ENCODE data around the gene LARP4. TPM values are rescaled to one million over a fixed set of nuclear protein-coding genes. Genes with fewer than 3 reads are reported as not detected.
A peak's percentile ranks its signal among the peaks of the same experiment; 100 is the strongest.

Gene LARP4
- total RNA-seq, 2 experiments from 2014 or later, result 50.5 to 78.2 TPM

GRCh38 chr12:50528800-50529199 lies 128.1 kb downstream of the LARP4 start:
- CTCF ChIA-PET, result no interaction called here
- peak overlapping the region; percentile 53 for H3K27ac Mint-ChIP-seq

GRCh38 chr12:50529345-50529744 lies 128.7 kb downstream of the LARP4 start:
- no peak overlapping the region for H3K27ac Mint-ChIP-seq
- H3K9me3 Mint-ChIP-seq (ENCODE audit: low read depth), result no peaks in the 10 kb centered on the region
- no peak for DNase-seq
- ATAC-seq, result no peak
- peaks cover 12% of the 10 kb centered on the region for H3K36me3 Mint-ChIP-seq
- CTCF ChIA-PET, result no interaction called here
- no peaks in the 10 kb centered on the region for H3K27me3 Mint-ChIP-seq
- H3K4me1 Mint-ChIP-seq, result peaks cover 19% of the 10 kb centered on the region
- H3K4me3 Mint-ChIP-seq, result no peak overlapping the region

More at GRCh38 chr12:50528800-50529199, 128.1 kb downstream of the LARP4 start:
- H3K36me3 Mint-ChIP-seq, result peaks cover 15% of the 10 kb centered on the region
- no peak overlapping the region for H3K4me3 Mint-ChIP-seq
- DNase-seq (no peak), ATAC-seq (no peak)
- no peaks in the 10 kb centered on the region for H3K9me3 Mint-ChIP-seq (ENCODE audit: low read depth)
- no peaks in the 10 kb centered on the region for H3K27me3 Mint-ChIP-seq
- H3K4me1 Mint-ChIP-seq, result peaks cover 22% of the 10 kb centered on the region

Other genes with a start within 250 kb of the LARP4 start
- gene CERS5, start 233.5 kb upstream of the LARP4 start, total RNA-seq, result 10 to 100 TPM; 55.0 to 56.3 TPM
- gene LIMA1, start 117.4 kb upstream of the LARP4 start, total RNA-seq, result 10 to 100 TPM; 36.4 to 64.2 TPM
- not detected for gene FAM186A, start 4.3 kb upstream of the LARP4 start, total RNA-seq
- 10 to 100 TPM; 14.7 to 14.8 TPM for gene DIP2B, start 104.1 kb downstream of the LARP4 start, total RNA-seq

All from activated CD8-positive, alpha-beta memory T cell treated with anti-CD3 and anti-CD28 coated beads, Interleukin-2, amount 10 ng/mL, durations not matched to agents 7 days and 5 days (primary cell).